NCI-H524 (cell line): ENCODE data around the gene PRKCA.

Experiments
- DNase-seq, 2 experiments: peaks; one replicate each; lab custom pipeline; 2025; lab: John Stamatoyannopoulos, UW

PRKCA gene

DNA sequence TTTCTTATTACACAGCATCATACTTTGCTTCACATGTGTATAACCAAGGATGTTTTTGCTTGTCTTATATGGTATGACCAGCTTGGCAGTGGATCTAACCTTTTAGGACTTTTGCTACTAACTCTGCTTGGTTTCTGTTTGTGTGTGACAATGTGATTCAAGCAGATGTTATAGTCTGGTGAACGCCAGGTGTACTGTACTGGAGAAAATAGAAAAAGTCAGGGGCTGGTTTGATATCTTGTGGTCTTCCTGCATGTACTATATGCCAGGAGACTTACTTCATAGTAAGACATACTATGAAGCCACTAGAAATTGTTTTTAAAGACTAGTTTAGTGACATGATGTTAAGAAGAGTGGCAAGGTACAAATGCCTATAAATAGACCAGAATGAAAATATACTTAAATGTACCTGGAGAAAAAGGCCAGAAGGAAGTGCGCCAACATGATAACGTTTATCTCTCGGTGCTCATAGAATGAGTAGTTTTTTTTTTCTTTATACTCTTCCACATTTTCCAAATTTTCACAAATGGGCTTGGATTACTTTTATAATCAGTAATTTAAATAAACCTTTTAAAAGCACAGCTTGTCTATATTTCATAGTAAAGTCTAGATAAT, 112.3 kb downstream of the PRKCA start:
- no peak for DNase-seq

DNA sequence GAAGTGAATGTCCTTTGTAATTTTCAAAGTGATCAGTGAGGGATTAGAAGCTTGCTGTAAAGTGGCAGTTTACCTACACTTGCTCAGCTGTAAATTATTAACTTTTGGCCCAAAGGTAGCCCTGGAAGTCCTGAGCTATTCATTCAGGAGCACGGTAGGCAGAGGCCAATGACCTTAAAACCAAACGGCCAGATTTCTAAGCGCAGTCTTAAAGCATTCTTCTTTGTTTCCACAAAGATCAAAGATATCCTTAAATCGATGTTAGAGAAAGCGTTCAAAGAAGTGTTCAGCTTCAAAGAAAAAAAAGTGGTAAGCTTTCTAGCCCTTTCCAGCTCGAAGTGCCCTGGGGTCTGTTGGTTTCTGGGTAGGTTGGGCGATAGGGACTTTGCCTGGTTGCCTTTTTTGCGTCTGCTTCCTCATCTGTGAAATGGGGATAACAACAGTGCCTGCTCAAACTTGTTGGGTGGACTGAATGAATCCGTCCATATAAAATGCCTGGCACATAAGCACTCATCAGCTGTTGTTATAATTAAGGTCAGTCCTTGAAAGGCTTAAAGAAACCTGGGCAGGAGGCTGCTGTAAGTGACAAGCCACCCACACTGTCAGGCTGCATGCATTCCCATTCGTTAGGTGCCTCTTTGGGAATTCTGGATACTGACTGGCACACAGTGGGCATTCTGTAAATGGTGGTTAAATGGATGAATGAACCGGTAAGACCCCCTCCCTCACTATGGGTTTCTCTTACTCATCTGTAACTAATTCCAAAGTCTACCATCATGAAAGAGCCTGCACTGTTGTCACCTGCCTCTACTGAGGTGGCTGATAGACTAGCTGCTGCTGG, 113.2 kb downstream of the PRKCA start:
- peak; percentile 75 to 83 for DNase-seq

DNA sequence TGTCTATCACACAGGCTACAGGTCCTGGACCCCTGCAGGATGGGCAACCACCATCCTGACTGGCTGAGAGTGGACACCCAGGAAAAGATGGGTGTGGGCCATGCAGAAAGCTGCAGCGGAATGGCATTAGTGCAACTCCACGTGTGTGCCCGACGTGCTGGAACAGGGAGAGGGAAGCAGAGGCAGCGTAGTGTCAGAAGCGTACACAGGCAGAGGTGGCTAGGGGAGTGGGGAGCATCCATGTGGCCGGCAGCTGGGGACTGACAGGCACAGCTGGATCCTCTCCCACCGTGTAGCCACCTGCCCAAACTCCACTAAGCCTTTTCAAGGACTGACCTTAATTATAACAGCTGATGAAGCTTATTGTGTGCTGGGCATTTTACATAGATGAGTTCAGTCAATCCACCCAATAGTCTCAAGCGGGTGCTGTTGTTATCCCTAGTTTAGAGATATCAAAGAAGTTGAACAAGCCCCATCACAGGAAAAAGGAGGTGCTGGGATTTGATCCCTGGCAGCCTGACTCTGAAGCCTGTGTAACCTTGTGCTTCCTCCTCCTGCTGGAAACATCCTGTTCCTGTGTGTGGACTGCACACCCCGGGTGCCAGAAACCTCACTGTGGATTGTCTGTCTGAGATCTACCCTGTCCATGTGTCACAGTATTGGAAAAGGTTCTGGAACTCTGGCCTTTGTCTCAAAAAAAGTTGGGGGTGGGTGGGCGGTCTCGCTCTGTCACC, 114.0 kb downstream of the PRKCA start:
- peak; percentile 90 to 98 for DNase-seq

DNA sequence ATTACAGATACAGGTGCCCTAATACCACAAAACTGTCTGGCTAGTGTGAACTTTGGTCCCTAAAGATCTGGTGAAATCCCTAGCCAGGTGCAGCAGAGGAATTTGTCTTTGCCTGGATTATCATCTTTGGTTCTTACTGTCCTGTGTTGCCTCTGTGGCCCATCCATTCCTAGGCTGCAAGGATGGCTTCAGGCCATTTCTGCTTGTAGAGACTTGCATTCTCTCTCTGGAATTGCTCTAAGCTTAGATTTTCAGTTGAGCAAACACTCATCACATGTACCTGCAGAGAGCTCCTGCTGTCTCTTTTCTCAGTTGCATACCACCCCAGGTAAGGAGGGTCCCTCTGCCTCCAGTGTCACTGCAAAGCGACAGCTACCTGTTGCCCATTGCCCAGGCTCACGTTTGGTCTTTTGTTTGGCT, 114.9 kb downstream of the PRKCA start:
- DNase-seq = peak in 1 of 2 experiments; percentile 21

DNA sequence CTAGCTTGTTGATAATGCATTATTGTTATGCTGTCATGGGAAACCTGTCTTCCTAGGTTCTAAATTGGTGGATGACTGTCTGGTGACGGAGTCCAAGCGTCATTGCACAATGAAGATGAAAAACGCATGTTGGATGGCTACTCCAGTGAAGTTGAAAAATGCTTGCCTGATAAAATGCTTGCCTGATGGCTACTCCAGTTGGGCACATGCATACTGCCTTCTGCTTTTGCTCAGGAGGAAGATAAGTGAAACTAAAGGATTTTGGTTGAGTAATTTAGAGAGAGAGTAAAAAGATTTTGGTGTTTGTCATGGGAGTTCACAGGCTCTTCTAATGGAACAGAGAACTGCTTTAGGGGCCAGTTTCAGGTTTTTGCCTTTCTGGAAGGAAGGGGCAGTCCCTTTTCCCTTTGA, 118.6 kb downstream of the PRKCA start:
- no peak for DNase-seq

DNA sequence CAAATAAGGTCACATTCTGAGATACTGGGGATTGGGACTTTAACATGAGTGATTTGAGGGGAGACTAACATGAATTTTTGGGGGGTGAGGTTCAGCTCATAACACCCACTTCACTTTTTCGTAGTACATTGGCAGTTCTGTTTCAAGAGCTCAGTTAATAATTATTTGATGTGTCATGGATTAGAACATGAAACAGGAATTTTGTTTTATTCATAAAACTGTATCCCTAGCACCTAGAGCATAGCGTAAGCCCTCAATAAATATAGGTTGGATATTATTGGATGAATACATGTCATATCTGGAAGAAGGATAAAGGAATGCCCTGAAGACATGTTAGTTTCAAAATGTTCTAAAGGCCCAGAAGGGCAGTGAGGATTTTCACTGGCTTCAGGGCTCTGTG, 119.8 kb downstream of the PRKCA start:
- DNase-seq = no peak

DNA sequence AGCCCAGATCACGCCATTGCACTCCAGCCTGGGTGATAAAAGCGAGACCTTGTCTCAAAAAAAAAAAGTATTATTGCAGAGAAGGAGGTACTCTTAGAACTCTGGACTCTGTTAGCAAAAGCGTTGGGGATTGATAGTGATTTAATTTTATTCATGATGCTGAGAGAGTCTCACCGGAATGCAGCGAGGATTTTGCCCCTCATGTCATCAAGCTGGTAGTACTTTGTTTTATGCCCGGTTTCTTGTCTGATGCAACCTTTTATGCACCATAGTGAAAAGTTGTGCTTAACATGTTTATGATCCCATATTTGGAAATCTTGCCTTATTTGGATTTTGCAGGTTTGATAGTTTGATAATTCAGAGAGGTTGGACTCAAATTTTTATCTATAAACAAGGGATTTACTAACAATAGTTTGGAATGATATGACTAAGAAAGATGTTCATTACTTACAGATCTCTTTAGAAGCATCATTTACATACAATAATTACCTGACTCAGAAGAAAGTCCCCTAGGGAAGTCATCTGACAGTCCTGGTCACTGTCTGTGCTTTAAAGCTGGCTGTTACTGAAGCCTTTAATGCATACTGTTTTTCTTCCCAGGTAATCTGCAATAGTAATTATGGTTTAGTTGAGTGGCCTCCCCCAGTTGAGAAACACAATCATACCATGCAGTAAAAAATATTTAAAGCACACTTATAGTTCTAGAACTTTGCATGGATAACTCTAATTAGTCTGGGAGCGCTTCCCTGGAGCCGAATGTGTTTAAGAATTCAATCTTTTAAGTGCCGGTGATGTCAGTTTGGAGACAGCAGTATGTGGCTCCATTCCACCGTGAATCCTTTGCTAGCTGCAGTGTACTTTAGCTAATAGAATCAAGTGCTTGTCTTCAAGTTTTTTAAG, 120.9 kb downstream of the PRKCA start:
- no peak for DNase-seq

DNA sequence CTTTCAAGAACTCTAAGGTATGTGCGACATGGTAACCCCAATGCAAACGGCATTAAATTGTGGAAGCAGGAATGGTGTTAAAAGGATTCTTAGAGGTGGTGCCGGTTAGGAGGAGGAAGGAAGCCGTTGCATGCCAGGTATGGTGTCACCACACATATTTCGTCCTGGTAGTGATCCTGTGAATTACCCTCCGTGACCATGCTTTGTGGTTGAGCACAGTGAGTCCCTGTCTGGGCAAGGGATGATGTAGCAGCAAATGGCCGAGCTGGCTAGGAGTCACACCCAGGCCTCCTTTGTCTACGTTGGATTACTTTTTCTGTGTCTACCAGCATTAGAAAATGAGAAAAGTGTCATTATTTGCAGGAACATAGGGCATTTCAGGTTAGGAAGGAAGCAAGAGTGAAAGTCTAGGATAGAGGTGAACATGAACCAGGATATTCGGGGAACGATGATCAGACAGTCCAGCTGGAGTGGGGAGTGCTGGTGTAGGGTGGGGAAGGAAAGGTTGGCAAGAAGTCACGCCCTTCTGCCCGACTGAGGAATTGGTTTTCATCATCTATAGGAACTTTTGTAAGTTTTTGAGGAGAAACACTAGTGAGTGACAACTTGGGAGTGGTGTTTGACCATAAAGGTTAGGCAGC, 123.5 kb downstream of the PRKCA start:
- no peak for DNase-seq

DNA sequence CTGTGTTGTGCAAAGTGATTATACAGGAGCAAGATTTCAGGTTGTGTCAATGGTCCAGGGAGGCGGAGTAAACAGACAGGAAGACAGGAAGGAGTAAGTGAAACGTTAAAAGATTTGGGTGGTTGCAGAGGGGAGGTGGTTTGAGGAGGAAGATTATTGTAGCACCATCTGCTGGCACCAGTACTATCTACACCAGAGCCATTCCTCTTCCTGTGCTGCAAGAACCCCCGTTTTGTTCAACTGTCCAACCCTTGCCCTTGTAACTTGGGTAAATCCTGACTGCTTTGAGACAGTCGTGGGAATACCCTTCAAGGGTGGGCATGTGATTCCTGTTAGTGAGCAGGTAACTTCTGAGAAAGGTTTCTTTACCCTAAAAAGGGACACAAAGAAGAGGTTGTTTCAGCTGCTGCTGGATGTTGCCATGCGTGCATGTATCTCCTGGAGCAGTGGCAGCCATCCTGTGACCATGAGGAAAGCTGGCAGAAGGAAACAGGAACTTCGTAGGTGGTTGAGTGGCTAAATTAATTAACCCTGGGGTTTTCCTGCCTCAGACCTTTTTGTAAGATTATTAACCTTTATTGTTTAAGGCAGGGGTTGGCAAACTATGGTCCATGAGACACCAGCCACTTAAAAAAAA, 124.1 kb downstream of the PRKCA start:
- peak; percentile 34 to 45 for DNase-seq

DNA sequence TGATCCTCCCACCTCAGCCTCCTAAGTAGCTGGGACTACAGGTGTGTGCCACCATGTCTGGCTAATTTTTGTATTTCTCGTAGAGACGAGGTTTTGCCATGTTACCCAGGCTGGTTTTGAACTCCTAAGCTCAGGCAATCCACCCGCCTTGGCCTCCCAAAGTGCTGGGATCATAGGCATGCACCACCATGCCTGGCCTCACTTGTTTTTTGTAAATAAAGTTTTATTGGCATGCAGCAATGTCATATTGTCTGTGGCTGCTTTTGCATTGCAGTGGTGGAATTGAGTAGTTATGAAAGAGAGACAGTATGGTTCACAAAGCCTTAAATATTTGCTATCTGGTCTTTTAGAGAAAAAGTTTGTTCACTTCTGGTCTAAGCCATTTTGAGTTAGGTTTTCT, 124.7 kb downstream of the PRKCA start:
- no peak for DNase-seq

DNA sequence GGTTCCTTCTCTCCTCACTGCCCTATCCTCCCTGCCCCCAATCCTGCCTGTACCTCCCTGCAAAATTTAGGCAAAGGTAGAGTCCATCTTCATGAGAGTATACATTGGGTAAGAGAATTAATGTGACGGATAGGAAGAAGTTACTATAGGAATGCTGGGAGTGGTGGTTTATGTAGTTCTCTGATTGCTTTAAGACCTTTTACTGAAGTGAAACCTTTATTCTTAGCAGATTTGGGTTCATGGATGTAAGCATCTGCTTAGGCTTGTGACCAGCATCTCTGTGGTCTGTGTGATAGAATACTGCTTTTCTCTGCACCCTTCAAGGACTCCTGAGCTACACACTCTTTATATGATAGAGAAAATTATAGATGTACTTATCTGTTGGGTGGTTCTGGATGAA, 127.3 kb downstream of the PRKCA start:
- DNase-seq = no peak

DNA sequence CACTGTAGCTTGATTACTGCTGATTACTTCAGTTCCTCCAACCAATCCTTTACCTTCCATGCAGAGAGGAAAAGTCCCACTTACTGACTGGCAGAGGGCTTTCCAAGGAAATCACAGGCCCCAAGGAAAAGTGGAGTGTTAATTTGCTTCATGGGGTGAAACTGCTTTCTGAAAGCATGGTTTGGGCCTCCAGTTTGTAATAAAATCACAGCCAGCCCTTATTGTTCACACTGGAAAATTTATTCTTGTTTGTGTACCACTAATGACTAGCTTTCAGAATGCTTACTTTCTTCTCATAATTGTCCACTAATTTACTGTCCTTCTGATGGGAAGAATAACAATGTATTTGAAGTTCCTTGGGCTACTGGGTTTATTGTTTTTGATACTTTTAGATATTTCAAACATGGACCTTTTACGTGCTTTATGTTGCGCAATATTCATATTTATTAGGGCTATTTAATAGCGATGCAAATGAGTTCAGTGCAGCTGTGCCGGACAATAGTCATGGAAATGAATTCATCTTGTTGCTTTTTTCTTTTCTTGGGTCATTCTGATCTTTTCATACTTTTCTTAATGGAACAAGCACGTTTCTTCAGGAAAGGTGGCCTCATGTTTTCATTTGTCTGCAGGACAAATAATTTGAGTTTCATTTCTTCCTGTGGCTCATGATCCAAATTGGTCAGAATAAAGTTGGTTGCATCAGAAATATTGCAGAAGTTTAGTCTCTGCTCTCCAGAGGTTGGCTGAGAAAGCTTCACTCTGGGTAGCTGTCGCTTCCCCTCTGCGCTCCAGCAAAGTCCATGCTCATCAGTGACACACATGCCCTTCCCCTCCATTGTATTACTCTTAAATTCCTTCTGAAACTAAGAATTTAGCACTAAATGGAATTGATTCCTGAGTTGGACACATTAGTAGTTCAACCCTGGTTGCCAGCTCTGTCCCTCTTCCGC, 128.7 kb downstream of the PRKCA start:
- no peak for DNase-seq

DNA sequence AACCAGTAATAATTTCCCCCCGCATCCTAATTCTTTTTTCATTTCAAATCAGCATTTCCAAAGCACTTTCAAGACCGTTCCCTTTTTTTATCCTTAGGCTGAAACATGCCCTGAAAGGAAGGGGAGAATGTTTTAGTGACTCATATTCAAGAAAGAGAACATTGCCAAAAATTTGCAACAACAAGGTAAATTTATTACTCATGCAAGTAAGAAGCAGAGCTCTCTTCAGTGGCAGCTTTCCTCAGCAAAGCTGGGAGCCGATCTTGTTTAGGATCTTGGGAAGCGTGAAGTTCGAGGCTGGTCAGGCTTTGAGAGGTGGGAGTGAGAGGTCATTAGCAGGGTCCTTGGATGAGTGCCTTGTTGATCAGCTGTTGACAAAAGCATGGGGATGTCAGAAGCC, 129.5 kb downstream of the PRKCA start:
- no peak for DNase-seq

DNA sequence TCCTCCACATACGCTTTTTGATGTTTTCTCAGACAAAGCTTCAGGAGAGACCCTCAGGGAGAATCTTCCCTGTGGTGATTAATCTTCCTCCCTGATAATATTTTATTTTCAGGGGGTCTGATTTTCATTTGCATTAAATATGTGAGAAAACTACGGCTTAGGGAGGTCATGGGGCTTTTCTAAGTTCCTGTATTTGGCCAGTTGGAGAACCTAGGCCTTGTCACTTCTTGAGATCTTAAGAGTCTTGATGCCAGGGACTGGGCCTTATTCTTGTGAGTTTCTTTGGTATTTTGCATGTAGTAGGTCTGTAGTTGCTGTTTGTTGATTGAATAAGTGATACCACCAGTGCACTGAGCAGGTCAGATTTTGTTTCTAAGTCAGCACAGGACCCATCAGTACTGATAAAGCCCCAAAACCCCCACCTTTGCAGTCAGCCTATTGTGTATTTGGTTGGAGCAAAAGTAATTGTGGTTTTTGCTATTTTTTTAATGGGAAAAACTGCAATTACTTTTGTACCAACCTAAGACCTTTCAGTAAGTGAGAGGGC, 130.1 kb downstream of the PRKCA start:
- DNase-seq = no peak

DNA sequence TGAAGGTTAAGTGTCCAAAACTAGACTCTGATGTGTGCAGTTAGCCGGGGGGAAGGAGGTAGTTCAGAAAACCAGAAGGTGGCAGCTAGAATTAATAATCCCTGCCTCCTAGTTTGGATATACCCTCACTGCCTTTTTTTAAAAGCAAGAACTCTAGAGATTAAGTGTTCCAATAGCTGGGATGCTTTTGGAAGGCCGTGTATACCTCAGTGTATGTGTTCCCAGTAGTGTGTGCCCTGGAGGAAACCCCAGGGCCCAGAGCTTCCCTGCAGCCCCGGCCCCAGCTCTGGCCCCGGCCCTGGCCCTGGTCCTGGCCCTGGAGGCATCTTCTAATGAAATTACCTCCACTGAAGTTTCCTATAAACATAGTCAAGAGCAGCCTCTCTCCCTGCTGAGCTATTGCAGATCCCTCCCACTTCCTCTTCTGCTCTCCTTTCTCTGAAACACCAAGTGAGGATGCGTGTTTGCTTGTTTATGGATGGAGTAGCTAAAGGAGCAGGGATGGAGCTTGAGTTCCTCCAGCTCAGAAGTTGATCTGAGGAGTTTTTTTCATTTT, 130.7 kb downstream of the PRKCA start:
- no peak for DNase-seq

DNA sequence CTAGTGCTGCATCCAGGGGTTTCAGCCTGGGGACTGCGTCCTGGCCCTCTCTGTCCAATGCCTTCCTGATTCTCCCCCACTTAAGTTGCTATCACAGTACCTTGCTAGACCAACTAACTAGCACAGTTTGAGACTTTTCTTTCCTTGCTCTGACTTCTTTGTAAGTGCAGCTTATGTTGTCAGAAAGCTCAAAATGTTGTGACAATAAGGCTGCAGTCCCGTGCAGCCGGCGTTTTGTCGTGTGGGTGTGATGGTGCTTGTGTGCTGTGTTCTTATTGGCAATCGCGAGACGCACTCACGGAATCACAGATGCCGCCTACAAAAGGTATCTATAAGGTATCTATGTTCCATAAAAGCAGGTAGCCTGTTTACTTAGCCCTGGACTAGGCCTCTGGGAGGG, 132.8 kb downstream of the PRKCA start:
- DNase-seq = no peak

DNA sequence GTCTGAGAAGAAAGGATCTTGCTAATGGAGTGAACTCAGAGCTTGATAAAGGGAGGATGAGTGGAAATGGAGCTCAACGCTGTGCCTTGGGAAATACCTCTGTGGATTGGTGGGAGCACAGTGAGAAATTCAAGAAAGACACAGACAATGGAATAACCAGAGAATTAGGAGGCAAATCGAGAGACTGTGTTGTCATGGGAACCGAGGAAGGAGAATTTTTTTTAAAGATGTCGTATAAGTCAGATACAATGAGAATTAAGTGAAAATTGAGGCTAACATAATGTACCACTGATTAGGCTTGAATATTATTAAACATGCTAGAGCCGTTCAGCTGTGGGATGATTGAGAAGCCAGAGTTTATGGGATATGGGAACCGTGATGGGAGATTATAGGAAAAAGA, 134.2 kb downstream of the PRKCA start:
- DNase-seq = no peak

DNA sequence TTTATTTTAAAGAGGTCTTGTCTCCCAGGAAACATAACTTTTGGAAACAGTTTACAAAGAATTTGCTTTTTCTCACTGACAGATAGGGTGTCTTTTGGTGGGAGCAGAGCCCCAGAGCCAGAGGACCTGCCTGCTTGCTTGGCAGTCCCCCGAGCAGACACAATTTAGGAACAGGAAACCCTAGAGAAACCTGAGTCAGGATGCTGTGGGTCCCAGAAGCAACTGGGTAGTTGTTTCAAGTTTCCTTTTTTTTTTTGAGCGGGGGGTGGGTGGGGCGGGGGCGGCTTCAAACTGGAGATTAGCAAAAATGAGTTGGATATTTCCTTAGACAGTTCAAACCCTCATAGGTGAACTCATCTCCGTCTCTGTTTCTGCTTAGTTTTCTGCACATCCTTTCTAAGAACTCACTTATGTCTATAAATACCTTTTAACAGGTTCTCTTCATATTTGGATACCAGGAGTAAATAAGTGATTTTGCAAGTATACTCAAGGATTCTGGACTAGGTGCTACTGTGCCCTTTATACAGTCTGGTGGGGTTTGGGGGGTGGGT, 135.1 kb downstream of the PRKCA start:
- no peak for DNase-seq

DNA sequence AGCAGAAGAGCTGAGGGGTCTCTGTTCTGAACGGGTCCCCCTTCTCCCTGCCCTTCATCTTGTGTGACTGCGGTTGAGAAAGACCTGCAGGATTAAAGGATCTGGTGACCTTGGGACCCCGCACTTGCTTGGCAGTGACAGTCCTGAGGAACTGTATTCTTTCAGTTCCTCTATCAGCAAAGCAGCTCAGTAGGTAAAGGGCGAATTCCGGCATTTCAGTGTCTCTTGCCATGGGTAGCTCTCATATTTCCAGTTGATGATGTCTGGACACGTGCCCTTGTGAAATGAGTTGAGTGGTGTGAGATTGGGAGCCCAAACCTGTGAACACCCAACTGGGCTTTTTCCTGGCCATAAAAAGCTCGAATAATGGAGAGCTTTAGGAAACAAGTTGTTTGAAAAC, 135.7 kb downstream of the PRKCA start:
- DNase-seq = no peak
